Endothelial cell of umbilical vein (primary cell): ENCODE data around the gene KSR1. TPM values are rescaled to one million over a fixed set of nuclear protein-coding genes. Genes with fewer than 3 reads are reported as not detected.

ENCODE experiments used
- BruUV-seq: library from RNA; stranded (reverse); fragments of 400-500 nt; replicated peaks from 2 replicates; lab custom pipeline; 2021; lab: Mats Ljungman, UMichigan
- CTCF ChIA-PET: fragments of 300-600, 350-600 bp; sonication (Branson Sonifier 250); formaldehyde crosslinking; loops from one replicate; lab custom pipeline; 2021; ENCODE audit warnings: antibody characterized with exemption, inconsistent platforms; lab: Charles Lee
- POLR2A ChIA-PET: fragments of 300-600, 350-600 bp; sonication (Branson Sonifier 250); formaldehyde crosslinking; loops from one replicate; lab custom pipeline; 2021; ENCODE audit warnings: antibody characterized with exemption, inconsistent platforms; lab: Charles Lee
- DNase-seq: peaks from one replicate; pipeline ENCODE4 v3.0.0-alpha.2; 2011; ENCODE audit warnings: low read depth, low spot score
- FAIRE-seq: peaks from 2 replicates; lab custom pipeline; 2011; peaks lifted over from hg19 to GRCh38; lab: Jason Lieb, UNC
- H2AFZ ChIP-seq: 2 replicates; pipeline ENCODE4 v1.6.0; 2012; ENCODE audit warnings: low read depth, low read length, control low read depth, inconsistent platforms
- H3K27ac ChIP-seq: 2 replicates; pipeline ENCODE4 v1.5.1; 2011; ENCODE audit warnings: low read depth, mild to moderate bottlenecking, control low read depth, low read length, moderate library complexity; ENCODE audit not compliant: insufficient read depth
- H3K27me3 ChIP-seq, 2 experiments: 2 replicates each; pipeline versions ENCODE4 v1.6.0 to v1.6.1; 2011; ENCODE audit warnings: low read length in 2 of 2, mixed read lengths in 1 of 2; ENCODE audit not compliant: control insufficient read depth in 2 of 2, insufficient read depth in 2 of 2
- H3K36me3 ChIP-seq, 2 experiments: 2 replicates in 1 of 2; 3 replicates in 1 of 2; pipeline ENCODE4 v1.5.1; 2011; ENCODE audit warnings: low read length in 2 of 2, mild to moderate bottlenecking in 1 of 2, moderate library complexity in 1 of 2; ENCODE audit not compliant: control insufficient read depth in 2 of 2, insufficient read depth in 2 of 2; ENCODE audit errors: extremely low read depth in 1 of 2
- H3K4me1 ChIP-seq: 3 replicates; pipeline ENCODE4 v1.5.1; 2011; ENCODE audit warnings: mild to moderate bottlenecking, low read length; ENCODE audit not compliant: control insufficient read depth, insufficient read depth; ENCODE audit errors: extremely low read depth
- H3K4me2 ChIP-seq: 2 replicates; pipeline ENCODE4 v1.6.1; 2011; ENCODE audit warnings: low read length, control low read depth, mixed read lengths; ENCODE audit not compliant: insufficient read depth
- H3K4me3 ChIP-seq, 3 experiments: fragments of 200-600 bp in 1 of 3; sonication (generic), shearing (Covaris generic) in 1 of 3; replicated peaks in 1 of 3; 2 replicates each; pipeline ENCODE4 v1.5.1; 2011 to 2016; ENCODE audit warnings: control low read depth in 3 of 3, low read length in 3 of 3, mild to moderate bottlenecking in 2 of 3, inconsistent platforms in 1 of 3, low read depth in 1 of 3, moderate library complexity in 1 of 3; ENCODE audit not compliant: insufficient read depth in 1 of 3
- H3K79me2 ChIP-seq: 2 replicates; pipeline ENCODE4 v1.6.0; 2012; ENCODE audit warnings: low read length, inconsistent platforms; ENCODE audit not compliant: control insufficient read depth, insufficient read depth
- H3K9ac ChIP-seq: replicated peaks from 2 replicates; pipeline ENCODE3; 2011; ENCODE audit warnings: low read length, control low read depth; ENCODE audit not compliant: insufficient read depth; ENCODE audit errors: extremely low read depth
- H3K9me1 ChIP-seq: replicated peaks from 3 replicates; pipeline ENCODE4 v1.6.0; 2011; ENCODE audit warnings: mild to moderate bottlenecking, low read length; ENCODE audit not compliant: control insufficient read depth, insufficient read depth; ENCODE audit errors: extremely low read depth
- H3K9me3 ChIP-seq: replicated peaks from 2 replicates; pipeline ENCODE4 v1.5.1; 2012; ENCODE audit warnings: low read length, inconsistent platforms; ENCODE audit not compliant: control insufficient read depth, insufficient read depth
- H4K20me1 ChIP-seq: replicated peaks from 2 replicates; pipeline ENCODE3; 2011; ENCODE audit warnings: mild to moderate bottlenecking, low read length; ENCODE audit not compliant: control insufficient read depth, insufficient read depth; ENCODE audit errors: extremely low read depth
- EZH2 ChIP-seq: IDR thresholded peaks from 2 replicates; pipeline ENCODE4 v1.6.1; 2012; ENCODE audit warnings: borderline replicate concordance, low read depth, mild to moderate bottlenecking, moderate library complexity, low read length, inconsistent platforms; ENCODE audit not compliant: severe bottlenecking
- FOS ChIP-seq: IDR thresholded peaks from 2 replicates; pipeline ENCODE4 v1.6.1; 2011; ENCODE audit warnings: mild to moderate bottlenecking, low read length, moderate library complexity, borderline replicate concordance; ENCODE audit not compliant: insufficient read depth
- GATA2 ChIP-seq: IDR thresholded peaks from 2 replicates; pipeline ENCODE4 v1.7.0; 2011; ENCODE audit warnings: low read depth, mild to moderate bottlenecking, moderate library complexity, mixed read lengths, low read length; ENCODE audit not compliant: insufficient read length, insufficient read depth
- JUN ChIP-seq: IDR thresholded peaks from 2 replicates; pipeline ENCODE4 v1.6.1; 2011; ENCODE audit warnings: borderline replicate concordance, low read depth; ENCODE audit not compliant: insufficient read length, insufficient read depth
- MYC ChIP-seq: IDR thresholded peaks from one replicate; pipeline ENCODE4 v1.6.1; 2011; ENCODE audit warnings: mild to moderate bottlenecking, low read depth, low read length
- POLR2A ChIP-seq: IDR thresholded peaks from 2 replicates; pipeline ENCODE4 v1.6.1; 2012; ENCODE audit warnings: low read depth, mild to moderate bottlenecking, control low read depth, low read length
- POLR2AphosphoS5 ChIP-seq: IDR thresholded peaks from 2 replicates; pipeline ENCODE4 v1.6.1; 2012; ENCODE audit warnings: low read depth, mild to moderate bottlenecking, control low read depth, low read length, moderate library complexity; ENCODE audit not compliant: insufficient read depth
- dilution Hi-C: fragments of 300-500 bp; cut with MboI; formaldehyde crosslinking; loops from one replicate; pipeline ENCODE4 v1.15.0; 2019; ENCODE audit warnings: low sequenced_read_pairs; ENCODE audit not compliant: extremely low pct_ligation_motif_present
- intact Hi-C: fragments of 100-400 bp; cut with micrococcal nuclease; formaldehyde crosslinking; loops from one replicate; pipeline ENCODE4 v1.10.0; 2022
- polyA plus RNA-seq, 4 experiments: library from polyadenylated mRNA; depleted of rRNA in 3 of 4; stranded (reverse) in 3 of 4; unstranded in 1 of 4; fragments of >200 nt; gene quantifications; 2 replicates each; pipeline versions ENCODE4 v1.2.1 to v1.2.3, GENCODE V29; 2011 to 2012; ENCODE audit warnings: missing spikeins in 1 of 4
- total RNA-seq: library from RNA; stranded (reverse); gene quantifications from 2 replicates; pipeline ENCODE4 v1.2.3, GENCODE V29; 2021
- TF ChIP-seq, protein P1 (sequence below), 2 donors: IDR thresholded peaks; 1 replicate in 1 of 2; 2 replicates in 1 of 2; pipeline ENCODE4 v1.5.1; 2011; ENCODE audit warnings: low read length in 2 of 2, mild to moderate bottlenecking in 2 of 2, moderate library complexity in 2 of 2, control low read depth in 1 of 2, inconsistent platforms in 1 of 2, low read depth in 1 of 2; ENCODE audit not compliant: insufficient read depth in 1 of 2; ENCODE audit errors: extremely low read depth in 1 of 2
- TF ChIP-seq, protein P2 (sequence below): IDR thresholded peaks from 2 replicates; pipeline ENCODE4 v1.6.1; 2011; ENCODE audit not compliant: insufficient read depth, insufficient read length

Gene KSR1
- total and polyA plus RNA-seq, 2 donors (not counting 3 experiments of a cell fraction or from before 2014, with no cell fraction given) = 35.4 to 80.2 TPM

DNA sequence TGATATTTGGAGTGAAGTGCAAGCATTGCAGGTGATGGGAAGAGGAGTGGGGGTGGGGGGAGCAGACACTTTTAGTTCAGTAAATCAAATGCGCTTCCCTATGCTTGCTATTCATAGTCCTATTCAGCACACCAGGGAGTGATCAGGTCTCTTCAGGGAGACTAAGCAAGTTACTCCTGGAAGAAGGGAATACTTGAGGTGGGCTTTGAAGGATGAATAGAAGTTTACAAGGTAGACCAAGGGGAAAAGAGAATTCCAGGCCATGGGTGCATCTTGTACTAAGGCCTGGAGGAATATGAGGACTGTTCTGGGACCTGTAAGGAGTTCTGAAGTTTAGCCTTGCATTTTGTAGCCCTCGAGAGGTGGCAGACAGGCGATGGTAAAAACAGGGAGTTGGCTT is 134.6 kb downstream of the KSR1 start:
- Histone ChIP-seq H3K9me1 (no peaks in the 10 kb centered on the region), H3K79me2 (no peaks in the 10 kb centered on the region), H3K9me3 (no peaks in the 10 kb centered on the region), H4K20me1 (no peaks in the 10 kb centered on the region), H3K36me3 (peaks cover 2 to 44% of the 10 kb centered on the region in 2 experiments), H2AFZ (no peak overlapping the region), H3K27me3 (no peaks in the 10 kb centered on the region), H3K27ac (no peak overlapping the region), H3K4me2 (no peak overlapping the region), H3K4me3 (no peak overlapping the region), H3K4me1 (no peaks in the 10 kb centered on the region), H3K9ac (no peak overlapping the region)
- intact Hi-C loops = no loop called here
- CTCF ChIA-PET = interaction anchor here (0.8 to 1.6 kb wide), 3 partner anchors 9 to 135 kb away, joined by 3 to 5 read pairs (median 3); partner anchors contain the start of gene KSR1
- POLR2A ChIA-PET = no interaction called here
- TF ChIP-seq, protein P1, sequence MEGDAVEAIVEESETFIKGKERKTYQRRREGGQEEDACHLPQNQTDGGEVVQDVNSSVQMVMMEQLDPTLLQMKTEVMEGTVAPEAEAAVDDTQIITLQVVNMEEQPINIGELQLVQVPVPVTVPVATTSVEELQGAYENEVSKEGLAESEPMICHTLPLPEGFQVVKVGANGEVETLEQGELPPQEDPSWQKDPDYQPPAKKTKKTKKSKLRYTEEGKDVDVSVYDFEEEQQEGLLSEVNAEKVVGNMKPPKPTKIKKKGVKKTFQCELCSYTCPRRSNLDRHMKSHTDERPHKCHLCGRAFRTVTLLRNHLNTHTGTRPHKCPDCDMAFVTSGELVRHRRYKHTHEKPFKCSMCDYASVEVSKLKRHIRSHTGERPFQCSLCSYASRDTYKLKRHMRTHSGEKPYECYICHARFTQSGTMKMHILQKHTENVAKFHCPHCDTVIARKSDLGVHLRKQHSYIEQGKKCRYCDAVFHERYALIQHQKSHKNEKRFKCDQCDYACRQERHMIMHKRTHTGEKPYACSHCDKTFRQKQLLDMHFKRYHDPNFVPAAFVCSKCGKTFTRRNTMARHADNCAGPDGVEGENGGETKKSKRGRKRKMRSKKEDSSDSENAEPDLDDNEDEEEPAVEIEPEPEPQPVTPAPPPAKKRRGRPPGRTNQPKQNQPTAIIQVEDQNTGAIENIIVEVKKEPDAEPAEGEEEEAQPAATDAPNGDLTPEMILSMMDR (IDR thresholded peaks at IDR 0.05; ENCODE audit: extremely low read depth in 1 of 2, insufficient read depth in 1 of 2, low read depth in 1 of 2, low read length in 2 of 2) = no peak
- TF ChIP-seq JUN (no peak), FOS (no peak), POLR2AphosphoS5 (no peak), EZH2 (no peak), GATA2 (no peak), POLR2A (no peak), MYC (no peak)
- TF ChIP-seq, protein P2, sequence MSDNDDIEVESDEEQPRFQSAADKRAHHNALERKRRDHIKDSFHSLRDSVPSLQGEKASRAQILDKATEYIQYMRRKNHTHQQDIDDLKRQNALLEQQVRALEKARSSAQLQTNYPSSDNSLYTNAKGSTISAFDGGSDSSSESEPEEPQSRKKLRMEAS = no peak
- no peak for DNase-seq
- no TSS peak for BruUV-seq
- dilution Hi-C loops = no loop called here
- FAIRE-seq = no peak
